ENCODE results near the gene KCNE4.

The KCNE4 gene

DNA sequence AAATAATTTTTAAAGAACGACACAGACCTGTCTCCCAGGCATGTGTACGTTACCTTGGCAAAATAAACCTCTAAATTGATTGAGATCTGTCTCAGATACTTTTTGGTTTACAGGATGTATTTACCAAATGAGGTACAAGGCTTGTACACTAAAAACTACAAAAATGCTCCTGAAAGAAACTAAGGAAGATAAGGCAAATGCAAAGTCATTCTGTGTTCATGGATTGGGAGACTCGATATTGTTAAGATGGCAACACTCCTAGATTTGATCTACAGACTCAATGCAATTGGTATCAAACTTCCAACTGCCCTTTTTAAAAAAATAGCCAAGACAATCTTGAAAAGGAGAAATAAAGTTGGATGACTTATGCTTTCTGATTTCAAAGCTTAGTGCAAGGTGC, 11.5 kb upstream of the KCNE4 start:
- no peak for DNase-seq (ENCODE audit: extremely low read depth in 1 of 2, low read depth in 1 of 2)

DNA sequence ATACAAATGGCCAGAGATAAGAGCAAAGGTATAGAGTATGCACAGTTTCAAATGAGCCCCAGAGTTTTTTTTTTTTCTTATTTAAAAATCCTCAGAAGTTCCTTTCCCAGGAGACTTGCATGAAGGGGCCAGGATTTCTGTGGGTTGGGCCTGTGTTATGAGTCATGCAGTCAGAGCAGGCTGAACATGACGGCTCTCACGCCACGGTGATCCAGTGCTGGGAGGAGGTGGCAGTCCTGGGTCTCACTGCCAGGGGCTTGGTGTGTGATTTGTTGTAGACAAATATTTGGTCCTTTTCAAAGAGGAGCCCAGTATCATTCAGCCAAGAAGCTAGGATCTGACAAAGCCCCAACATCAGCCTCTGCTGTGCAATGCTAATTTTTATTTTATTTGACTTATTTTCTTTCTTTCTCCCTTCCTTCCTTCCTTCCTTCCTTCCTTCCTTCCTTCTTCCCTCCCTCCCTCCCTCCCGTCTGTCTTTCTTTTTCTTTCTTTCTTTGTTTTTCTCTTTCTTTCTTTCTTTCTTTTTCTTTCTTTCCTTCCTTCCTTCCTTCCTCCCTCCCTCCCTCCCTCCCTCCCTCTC, 10.4 kb upstream of the KCNE4 start:
- DNase-seq (ENCODE audit: extremely low read depth in 1 of 2, low read depth in 1 of 2): no peak

DNA sequence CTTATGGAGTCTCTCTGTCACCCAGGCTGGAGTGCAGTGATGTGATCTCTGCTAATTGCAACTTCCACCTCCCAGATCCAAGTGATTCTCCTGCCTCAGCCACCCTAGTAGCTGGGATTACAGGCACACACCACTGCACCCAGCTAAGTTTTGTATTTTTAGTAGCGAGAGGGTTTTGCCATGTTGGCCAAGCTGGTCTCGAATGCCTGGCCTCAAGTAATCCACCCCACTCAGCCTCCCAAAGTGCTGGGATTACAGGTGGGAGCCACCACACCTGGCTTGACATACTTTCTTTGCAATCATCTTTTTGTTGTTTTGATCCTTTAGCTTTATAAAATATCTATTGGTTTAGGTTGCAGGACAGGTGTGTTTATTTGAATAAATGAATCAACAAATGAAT, 9.7 kb upstream of the KCNE4 start:
- DNase-seq (ENCODE audit: extremely low read depth in 1 of 2, low read depth in 1 of 2): no peak

DNA sequence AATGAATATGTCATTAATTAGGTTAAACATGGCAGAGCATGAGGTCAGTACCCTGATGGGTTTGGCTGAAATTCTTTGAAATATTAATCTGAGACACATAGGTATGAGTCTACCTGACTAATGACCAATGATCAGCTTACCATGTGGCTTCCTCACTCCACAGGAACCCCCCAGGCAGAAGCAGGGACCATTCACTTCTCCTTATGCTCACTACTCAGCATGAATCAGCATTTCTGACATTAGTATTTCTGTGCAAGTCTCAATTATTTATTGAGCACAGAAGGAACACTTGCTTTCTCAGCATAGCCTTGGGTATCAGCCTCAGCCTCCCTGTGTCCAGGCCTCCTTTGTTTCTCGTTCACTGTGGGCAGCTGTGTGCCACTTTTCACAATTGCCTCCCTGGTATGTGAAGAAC, 9.3 kb upstream of the KCNE4 start:
- no peak for DNase-seq (ENCODE audit: extremely low read depth in 1 of 2, low read depth in 1 of 2)

DNA sequence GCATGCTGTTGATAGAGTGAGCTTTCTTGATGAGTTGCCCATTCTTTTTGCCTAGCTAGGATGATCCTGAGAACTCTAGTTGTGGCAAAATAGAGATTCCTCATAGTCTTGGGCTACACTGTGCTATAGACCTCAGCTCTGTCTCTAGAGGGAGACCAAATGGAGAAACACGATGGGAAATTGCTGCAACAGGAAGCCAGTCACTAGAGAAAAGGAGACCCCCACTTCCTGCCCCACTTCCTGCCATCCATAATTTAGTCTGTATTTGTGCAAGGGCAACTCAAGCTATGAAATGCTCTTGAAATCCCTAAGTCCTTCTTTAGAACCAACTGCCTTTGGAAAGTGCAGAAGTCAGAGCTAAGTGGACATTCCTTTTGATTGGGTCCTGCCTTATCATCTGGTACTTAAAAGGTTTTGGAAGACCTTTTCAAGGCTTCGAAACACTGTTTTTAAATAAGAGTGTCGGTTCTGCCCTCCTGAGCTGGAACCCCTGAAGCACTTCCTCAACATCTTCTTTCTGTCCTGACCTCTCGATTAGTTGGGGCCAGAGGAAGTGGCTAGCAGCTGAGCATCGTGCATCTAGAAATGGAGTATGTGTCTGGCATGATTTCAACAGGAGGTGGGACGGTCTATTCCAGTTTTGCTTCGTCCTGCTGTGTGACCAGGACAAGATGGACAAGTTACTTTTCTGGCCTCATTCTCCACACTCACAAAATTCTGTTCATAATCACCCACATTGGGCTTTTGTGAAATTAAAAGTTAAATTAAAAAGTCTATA, 8.6 kb upstream of the KCNE4 start:
- DNase-seq (ENCODE audit: extremely low read depth in 1 of 2, low read depth in 1 of 2): no peak

DNA sequence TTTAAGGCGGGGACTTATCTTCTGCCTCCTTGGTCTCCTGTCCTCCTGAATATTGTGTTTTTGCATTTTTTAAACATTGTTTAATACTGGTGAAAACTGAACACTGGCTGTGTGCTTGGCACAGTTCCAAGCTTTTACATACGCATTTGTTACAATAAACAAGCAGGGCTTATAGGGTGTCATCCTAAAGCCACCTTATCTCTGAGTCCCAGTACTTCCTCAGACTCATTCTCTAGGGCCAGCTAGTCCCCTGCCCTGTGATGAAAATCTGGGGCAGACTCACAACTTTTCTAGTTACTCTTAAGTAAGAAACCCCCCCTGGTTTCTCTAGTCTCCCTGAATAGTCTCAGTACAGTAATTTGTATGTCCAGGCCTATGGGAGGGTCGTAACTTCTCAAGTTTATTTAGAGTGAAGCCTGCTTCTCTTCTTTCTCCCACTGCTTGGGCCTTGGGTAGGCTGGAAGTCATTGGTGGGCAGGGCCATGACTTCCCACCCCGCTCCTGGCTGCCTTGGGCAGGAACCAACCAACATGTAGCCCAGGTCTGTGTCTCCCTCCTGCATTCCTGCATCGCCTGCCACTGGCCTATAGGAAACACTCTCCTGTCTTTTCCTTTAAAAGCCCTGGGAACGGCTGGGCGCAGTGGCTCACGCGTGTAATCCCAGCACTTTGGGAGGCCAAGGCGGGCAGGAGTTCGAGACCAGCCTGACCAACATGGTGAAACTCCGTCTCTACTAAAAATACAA, 7.7 kb upstream of the KCNE4 start:
- DNase-seq (ENCODE audit: extremely low read depth in 1 of 2, low read depth in 1 of 2): no peak

DNA sequence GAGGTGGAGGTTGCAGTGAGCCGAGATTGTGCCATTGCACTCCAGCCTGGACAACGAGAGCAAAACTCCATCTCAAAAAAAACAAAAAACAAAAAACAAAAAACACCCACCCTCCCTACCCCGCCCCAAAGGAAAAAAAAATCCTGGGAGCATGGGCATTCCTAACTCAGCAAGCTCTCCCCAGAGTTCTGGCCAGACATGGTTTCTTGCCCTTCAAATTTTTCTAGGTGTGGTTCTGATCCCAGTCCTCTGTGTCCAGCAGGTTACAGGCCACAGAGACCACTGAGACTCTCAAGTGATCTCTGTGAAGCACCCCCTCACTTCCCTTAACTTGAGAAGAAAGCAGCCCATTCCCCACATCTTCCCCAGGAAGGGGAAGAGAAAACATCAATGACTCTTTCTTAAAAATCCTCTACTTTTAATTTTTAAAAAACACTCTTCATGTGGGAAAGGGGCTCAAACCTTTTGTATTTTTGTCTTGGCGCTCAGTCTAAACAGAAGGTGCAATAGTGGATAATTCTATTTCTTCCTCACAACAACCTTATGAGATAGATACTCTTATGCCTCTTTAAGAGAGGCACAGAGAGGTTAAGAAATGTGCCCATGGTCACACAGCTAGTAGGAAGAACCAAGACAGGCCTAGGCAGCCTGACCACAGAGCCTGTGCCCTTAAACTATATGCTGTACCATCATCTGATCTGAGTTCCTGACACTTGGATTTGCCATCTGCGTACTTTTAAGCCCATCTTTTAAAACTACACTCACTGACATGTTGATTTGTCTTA, 6.9 kb upstream of the KCNE4 start:
- no peak for DNase-seq (ENCODE audit: extremely low read depth in 1 of 2, low read depth in 1 of 2)

DNA sequence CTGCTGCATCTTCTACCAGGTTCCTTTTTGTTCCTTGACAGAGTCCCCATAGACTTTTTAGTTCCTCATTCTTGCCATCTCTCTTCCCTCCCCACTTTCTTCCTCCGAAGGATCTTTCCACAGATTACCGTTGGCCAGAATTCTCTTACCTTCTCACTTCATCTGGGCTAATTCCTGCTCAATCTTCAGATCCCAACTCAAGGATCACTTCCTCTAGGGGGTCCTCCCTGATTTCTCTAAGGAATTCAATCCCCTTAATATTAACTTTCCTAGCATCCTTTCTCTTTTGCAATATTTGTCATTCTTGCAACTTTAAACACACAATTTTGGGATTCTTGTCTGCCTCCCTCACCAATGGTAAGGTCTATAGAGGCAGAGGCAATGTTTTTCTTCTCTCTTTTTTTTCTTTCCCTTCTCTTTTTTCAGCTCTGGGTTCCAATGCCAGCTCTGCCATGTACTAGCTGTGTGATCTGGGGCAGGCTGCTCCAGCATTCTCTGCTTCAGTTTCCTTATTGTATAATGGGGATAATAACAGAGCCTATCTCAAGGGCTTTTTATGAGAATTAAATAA, 5.4 kb upstream of the KCNE4 start:
- no peak for DNase-seq (ENCODE audit: extremely low read depth in 1 of 2, low read depth in 1 of 2)

DNA sequence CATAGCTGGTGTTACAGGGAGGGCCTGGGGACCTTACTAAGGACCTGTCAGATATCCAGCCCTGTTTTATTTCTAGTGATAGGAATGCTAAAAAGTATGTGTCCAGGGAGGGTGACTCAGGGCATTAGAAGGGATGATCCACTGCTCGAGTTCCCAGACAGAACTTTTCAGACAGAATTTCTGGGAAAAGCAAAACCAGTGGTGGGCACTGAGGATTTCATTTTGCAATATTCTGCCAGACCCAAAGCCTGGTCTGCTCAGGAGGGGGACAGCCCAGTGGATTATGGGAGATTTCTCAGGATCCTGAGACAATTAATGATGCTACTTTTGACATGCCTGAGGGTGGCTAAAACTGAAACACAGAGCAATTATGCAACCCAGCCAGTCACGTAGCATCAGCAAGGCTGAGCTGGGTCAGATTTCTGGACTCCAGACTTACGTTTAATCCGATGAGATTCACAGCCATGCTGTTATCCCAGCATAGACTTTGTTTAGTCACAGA, 4.7 kb upstream of the KCNE4 start:
- DNase-seq (ENCODE audit: extremely low read depth in 1 of 2, low read depth in 1 of 2): no peak

DNA sequence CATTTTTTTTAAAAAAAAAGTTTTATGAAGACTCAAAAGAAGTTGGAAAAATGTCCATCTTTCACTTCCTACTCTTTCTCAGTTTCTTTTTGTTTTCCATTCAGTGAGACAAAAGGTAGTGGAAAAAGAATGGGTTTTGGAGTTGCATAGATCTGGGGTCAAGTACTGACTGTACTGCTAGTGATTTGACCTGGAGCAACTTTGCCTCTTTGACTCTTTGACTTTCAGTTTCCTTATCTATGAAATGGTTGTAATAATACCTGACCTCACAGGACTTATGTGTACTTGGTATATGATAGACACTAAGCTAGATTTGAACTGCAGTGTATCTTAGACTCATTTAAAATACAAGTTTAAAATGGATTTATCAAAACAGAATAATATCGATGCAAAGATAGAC, 3.5 kb upstream of the KCNE4 start:
- DNase-seq (ENCODE audit: extremely low read depth in 1 of 2, low read depth in 1 of 2): no peak

DNA sequence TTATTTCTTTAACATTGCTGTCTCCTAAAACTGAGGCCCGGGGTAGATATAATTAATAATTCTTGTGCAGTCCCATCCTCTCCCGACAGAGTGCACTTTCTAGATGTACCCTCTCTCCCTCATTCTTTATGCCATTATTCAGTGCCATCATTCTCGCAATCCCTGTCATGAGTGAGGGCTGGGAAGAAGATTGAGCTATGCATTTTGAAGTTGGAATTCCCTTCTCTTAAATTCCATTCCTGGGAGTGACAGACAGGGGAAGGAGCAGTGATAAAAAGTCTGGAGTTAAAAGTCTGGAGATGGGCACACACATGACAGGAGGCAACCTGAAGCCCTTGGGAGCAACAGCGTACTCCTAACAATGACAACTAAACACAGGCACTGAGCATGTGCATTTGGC, 2.6 kb upstream of the KCNE4 start:
- no peak for DNase-seq (ENCODE audit: extremely low read depth in 1 of 2, low read depth in 1 of 2)

DNA sequence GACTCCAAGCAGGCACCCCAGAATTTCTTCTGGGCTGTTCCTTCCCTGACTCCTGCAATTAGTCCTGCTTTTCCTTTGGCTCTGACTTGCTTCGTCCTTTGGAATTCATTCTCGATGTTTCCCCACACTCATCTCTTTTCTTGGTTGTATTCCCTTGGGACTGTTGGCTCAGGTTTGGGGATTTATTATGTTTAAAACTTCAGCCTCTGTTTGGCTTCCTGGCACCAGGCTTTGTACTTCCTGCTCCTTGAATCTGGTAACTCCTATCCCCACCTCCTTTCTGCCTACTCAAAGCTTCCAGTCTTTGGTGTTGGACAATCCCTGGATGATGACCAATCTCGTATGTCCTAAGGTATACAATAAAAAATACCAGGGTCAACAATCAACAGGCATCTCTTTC, 1.8 kb upstream of the KCNE4 start:
- no peak for DNase-seq (ENCODE audit: extremely low read depth in 1 of 2, low read depth in 1 of 2)

DNA sequence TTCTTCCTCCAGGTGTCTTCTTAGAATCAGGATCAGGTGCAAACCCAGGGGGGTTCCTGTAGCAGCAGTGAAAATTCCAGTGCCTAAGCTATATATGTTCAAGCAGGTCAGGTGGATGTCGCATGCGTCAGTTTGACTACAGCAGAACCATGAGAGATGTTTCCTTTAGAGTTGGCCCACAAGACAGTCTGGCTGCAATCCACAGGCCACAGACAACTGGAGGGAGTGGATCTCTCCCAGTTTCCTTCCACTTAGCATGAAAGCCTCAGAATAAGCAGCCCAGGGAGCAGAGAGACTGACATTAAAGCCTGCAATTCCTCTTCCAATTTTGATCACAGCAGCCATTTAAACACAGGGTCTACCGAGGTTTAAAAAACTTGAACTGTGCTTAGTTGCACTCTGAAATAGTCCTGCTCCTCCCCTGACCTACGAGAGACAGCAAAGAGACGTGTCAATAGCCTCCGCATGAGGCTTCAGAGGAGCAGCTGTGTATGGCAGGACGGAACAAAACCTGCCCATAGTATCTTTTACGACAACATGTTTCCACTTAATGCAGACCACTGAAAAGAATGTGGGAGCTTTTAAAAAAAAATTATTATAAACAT, 988 bp upstream of the KCNE4 start:
- no peak for DNase-seq (ENCODE audit: extremely low read depth in 1 of 2, low read depth in 1 of 2)

DNA sequence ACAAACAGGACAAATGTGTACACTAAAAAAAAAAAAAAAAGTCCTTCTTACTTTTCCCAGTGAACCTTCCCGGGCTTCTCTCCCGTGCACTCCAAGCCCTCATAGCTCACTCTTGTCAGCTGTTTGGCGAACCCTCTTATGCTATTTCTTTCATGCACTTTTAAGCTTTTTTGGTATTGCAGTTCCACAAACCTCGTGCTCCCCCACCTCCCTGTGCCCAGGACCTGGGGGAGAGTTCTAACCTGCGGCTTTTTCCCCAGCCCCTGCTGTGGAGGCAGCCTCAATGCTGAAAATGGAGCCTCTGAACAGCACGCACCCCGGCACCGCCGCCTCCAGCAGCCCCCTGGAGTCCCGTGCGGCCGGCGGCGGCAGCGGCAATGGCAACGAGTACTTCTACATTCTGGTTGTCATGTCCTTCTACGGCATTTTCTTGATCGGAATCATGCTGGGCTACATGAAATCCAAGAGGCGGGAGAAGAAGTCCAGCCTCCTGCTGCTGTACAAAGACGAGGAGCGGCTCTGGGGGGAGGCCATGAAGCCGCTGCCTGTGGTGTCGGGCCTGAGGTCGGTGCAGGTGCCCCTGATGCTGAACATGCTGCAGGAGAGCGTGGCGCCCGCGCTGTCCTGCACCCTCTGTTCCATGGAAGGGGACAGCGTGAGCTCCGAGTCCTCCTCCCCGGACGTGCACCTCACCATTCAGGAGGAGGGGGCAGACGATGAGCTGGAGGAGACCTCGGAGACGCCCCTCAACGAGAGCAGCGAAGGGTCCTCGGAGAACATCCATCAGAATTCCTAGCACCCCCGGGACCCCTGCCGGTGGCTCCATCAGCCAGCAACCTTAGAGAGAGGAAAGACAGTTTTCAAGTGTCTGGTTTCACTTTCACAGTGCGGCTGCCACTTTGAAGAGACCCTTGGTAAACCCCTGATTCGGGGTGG, 826 bp downstream of the KCNE4 start:
- DNase-seq (ENCODE audit: extremely low read depth in 1 of 2, low read depth in 1 of 2): no peak

DNA sequence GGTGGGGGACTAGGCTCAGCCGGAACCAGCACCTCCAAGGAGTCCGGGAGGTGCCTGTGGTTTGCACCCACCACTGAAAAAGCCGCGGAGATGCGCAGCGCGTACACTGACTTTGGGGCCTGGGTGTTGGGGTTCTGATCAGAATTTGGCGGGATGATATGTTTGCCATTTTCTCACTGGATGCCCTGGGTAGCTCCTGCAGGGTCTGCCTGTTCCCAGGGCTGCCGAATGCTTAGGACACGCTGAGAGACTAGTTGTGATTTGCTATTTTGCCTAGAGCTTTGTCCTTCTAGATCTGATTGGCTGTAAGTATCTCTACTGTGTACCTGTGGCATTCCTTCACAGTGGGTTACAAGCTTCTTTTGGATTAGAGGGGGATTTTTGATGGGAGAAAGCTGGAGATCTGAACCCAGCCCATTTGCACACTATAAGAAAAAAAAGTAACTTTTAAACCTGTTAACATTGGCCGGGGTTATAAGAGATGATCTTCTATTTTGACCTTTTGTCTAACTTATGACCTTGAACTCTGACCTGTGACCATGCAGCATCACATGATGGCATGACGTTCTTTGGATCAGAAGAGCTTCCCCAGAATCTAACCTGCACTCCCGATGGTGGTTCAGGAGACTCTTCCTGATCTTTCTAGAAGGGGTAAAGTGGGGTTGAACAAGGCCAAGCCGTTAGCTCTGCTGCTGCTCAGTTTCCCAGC, 1.6 kb downstream of the KCNE4 start:
- no peak for DNase-seq (ENCODE audit: extremely low read depth in 1 of 2, low read depth in 1 of 2)

DNA sequence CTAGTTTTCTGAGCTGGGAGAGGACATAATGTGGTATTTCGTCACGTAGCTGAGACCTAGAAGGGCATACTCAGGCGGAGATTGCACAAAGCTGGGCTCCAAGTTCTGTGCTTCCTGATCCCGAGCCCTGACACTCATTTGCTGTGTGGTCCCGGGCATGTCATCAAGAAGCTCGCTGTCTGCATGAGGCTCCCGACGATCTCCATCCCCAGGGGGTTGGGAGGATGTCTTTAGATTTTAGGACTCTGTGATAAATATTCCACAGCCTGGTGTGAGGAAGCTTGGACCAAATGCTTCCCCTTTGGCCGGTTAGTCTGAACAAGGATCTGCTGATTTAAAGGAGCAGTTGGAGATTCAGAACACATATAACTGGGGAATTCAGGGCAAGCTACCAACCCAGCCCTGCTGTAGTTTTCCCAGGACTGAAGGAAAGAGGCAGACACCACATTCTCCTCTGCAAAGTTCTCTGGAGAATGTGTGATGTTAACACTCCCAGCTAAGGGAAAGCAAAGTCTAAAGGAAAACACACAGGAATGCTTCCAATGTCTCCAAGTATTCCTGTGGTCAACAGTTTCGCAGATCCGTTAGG, 2.3 kb downstream of the KCNE4 start:
- DNase-seq (ENCODE audit: extremely low read depth in 1 of 2, low read depth in 1 of 2): no peak

DNA sequence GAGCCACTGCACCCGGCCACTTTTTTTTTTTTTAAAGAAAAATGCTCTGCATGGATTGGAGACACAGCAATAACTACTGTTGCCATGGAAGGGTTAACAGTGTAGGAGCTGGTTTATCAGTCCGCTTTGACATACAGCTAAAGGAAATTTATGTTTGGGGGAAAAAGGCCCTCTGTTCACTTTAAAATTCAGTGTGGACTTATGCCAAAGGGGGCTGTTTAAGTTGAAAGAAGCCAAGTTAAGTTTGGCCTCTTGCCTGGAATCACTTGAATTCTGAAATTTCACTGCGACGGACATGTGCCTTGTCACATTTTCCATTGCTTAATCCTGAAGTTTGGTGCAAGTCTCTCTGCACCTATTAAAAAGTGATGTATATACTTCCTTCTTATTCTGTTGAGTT, 3.1 kb downstream of the KCNE4 start:
- DNase-seq (ENCODE audit: extremely low read depth in 1 of 2, low read depth in 1 of 2): no peak

DNA sequence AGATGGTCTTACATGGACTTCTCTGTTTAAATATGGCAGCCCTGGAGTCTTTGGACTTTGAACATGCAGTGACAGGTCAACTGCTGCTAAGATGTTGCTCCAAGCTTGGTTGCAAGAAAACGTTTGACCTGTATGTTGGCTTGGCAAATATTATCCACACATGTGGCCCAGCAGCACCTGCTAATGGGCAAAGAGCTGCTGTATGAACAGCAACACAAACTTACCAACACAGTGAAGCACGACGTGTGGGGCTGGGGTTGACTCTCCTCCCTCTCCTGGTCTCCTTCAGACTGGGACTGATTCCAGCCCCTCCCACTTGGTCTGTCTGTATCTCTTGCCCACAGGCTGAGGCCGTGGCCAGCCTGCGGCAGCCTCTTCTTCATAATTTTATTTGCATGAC, 3.8 kb downstream of the KCNE4 start:
- no peak for DNase-seq (ENCODE audit: extremely low read depth in 1 of 2, low read depth in 1 of 2)
